22Rv1 (cell line): ENCODE measurements around the gene PPP1R7.

Source experiments
- ZFX ChIP-seq: fragments of 450-650 bp; IDR thresholded peaks from 2 replicates; pipeline ENCODE4 v1.6.1; 2017; ENCODE audit warnings: antibody characterized with exemption, borderline replicate concordance
- TF ChIP-seq, protein P1 (sequence below): fragments of 450-650 bp; IDR thresholded peaks from 2 replicates; pipeline ENCODE4 v1.5.1; 2017; ENCODE audit warnings: mild to moderate bottlenecking

- TF ChIP-seq, protein P1, sequence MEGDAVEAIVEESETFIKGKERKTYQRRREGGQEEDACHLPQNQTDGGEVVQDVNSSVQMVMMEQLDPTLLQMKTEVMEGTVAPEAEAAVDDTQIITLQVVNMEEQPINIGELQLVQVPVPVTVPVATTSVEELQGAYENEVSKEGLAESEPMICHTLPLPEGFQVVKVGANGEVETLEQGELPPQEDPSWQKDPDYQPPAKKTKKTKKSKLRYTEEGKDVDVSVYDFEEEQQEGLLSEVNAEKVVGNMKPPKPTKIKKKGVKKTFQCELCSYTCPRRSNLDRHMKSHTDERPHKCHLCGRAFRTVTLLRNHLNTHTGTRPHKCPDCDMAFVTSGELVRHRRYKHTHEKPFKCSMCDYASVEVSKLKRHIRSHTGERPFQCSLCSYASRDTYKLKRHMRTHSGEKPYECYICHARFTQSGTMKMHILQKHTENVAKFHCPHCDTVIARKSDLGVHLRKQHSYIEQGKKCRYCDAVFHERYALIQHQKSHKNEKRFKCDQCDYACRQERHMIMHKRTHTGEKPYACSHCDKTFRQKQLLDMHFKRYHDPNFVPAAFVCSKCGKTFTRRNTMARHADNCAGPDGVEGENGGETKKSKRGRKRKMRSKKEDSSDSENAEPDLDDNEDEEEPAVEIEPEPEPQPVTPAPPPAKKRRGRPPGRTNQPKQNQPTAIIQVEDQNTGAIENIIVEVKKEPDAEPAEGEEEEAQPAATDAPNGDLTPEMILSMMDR: no peak
- no peak for TF ChIP-seq ZFX
These were observed 69.6 kb downstream of the PPP1R7 start for GRCh38 chr2:241219856-241220356.
